MM.1S (cell line): ENCODE data around the gene TEX36.
A peak's percentile ranks its signal among the peaks of the same experiment; 100 is the strongest.

ENCODE experiments used
- DNase-seq: peaks from one replicate; pipeline ENCODE4 v3.0.0-alpha.2; 2015
- H2AFZ ChIP-seq: fragments of 300-600 bp; sonication (generic); 2 replicates; pipeline ENCODE4 v1.6.0; 2016; ENCODE audit warnings: antibody characterized with exemption, low read length
- H3F3A ChIP-seq: fragments of 300-600 bp; sonication (generic); 2 replicates; pipeline ENCODE4 v1.6.1; 2016; ENCODE audit warnings: mild to moderate bottlenecking, antibody characterized with exemption, low read length, moderate library complexity, mixed read lengths; ENCODE audit not compliant: insufficient read depth
- H3K27ac ChIP-seq: fragments of 300-600 bp; sonication (generic); 2 replicates; pipeline ENCODE4 v1.5.1; 2016; ENCODE audit warnings: mild to moderate bottlenecking, low read length
- H3K27me3 ChIP-seq: fragments of 300-600 bp; sonication (generic); replicated peaks from 2 replicates; pipeline ENCODE4 v1.6.0; 2016; ENCODE audit warnings: low read length; ENCODE audit not compliant: insufficient read depth
- H3K36me3 ChIP-seq: fragments of 300-600 bp; sonication (generic); replicated peaks from 2 replicates; pipeline ENCODE4 v1.6.1; 2016; ENCODE audit warnings: mild to moderate bottlenecking, low read length, mixed read lengths; ENCODE audit not compliant: insufficient read depth
- H3K4me1 ChIP-seq: fragments of 300-600 bp; sonication (generic); 2 replicates; pipeline ENCODE4 v1.6.1; 2016; ENCODE audit warnings: low read length, mixed read lengths
- H3K4me2 ChIP-seq: fragments of 300-600 bp; sonication (generic); 2 replicates; pipeline ENCODE4 v1.6.0; 2016; ENCODE audit warnings: low read depth, low read length
- H3K4me3 ChIP-seq: fragments of 300-600 bp; sonication (generic); 2 replicates; pipeline ENCODE4 v1.5.1; 2016; ENCODE audit warnings: low read length, mixed read lengths
- H3K79me2 ChIP-seq: fragments of 300-600 bp; sonication (generic); 2 replicates; pipeline ENCODE4 v1.6.1; 2016; ENCODE audit warnings: mixed run types, low read length, mixed read lengths
- H3K9ac ChIP-seq: fragments of 300-600 bp; sonication (generic); 2 replicates; pipeline ENCODE4 v1.6.1; 2016; ENCODE audit warnings: low read length, mixed read lengths
- H3K9me2 ChIP-seq: fragments of 300-600 bp; sonication (generic); replicated peaks from 2 replicates; pipeline ENCODE4 v1.6.1; 2016; ENCODE audit warnings: mild to moderate bottlenecking, low read length, mixed read lengths; ENCODE audit not compliant: insufficient read depth
- H3K9me3 ChIP-seq: fragments of 300-600 bp; sonication (generic); replicated peaks from 2 replicates; pipeline ENCODE4 v1.6.1; 2016; ENCODE audit warnings: mild to moderate bottlenecking, low read length, mixed read lengths; ENCODE audit not compliant: insufficient read depth
- H4K20me1 ChIP-seq: fragments of 300-600 bp; sonication (generic); 2 replicates; pipeline ENCODE4 v1.6.1; 2016; ENCODE audit warnings: mild to moderate bottlenecking, low read length, moderate library complexity, mixed read lengths; ENCODE audit not compliant: insufficient read depth
- EZH2 ChIP-seq: fragments of 300-600 bp; sonication (generic); optimal IDR thresholded peaks from 2 replicates; pipeline ENCODE3; 2017; ENCODE audit warnings: low read depth, mild to moderate bottlenecking, antibody characterized with exemption, low read length, mixed read lengths
- EZH2phosphoT487 ChIP-seq: fragments of 300-600 bp; sonication (generic); IDR thresholded peaks from 2 replicates; pipeline ENCODE4 v1.6.1; 2018; ENCODE audit warnings: antibody characterized with exemption, low read length
- TF ChIP-seq, protein P1 (sequence below): fragments of 300-600 bp; sonication (generic); IDR thresholded peaks from 2 replicates; pipeline ENCODE4 v1.5.1; 2016; ENCODE audit warnings: antibody characterized with exemption, low read length, mixed read lengths

The TEX36 gene

GRCh38 chr10:125722811-125723210 lies 39.8 kb upstream of the TEX36 start:
- H4K20me1 ChIP-seq = no peaks in the 10 kb centered on the region
- peaks cover 17% of the 10 kb centered on the region for H3F3A ChIP-seq
- peaks cover 37% of the 10 kb centered on the region for H3K36me3 ChIP-seq
- no peaks in the 10 kb centered on the region for H3K9me3 ChIP-seq
- no peak overlapping the region for H3K4me2 ChIP-seq
- peaks cover 74% of the 10 kb centered on the region for H3K79me2 ChIP-seq
- H2AFZ ChIP-seq = no peak overlapping the region
- H3K9ac ChIP-seq = no peak overlapping the region
- H3K27me3 ChIP-seq = no peaks in the 10 kb centered on the region
- H3K9me2 ChIP-seq = no peaks in the 10 kb centered on the region
- no peak for DNase-seq
- no peak overlapping the region for H3K27ac ChIP-seq
- no peak overlapping the region for H3K4me3 ChIP-seq
- peaks cover 15% of the 10 kb centered on the region for H3K4me1 ChIP-seq
- TF ChIP-seq EZH2phosphoT487 = no peak
- TF ChIP-seq, protein P1, sequence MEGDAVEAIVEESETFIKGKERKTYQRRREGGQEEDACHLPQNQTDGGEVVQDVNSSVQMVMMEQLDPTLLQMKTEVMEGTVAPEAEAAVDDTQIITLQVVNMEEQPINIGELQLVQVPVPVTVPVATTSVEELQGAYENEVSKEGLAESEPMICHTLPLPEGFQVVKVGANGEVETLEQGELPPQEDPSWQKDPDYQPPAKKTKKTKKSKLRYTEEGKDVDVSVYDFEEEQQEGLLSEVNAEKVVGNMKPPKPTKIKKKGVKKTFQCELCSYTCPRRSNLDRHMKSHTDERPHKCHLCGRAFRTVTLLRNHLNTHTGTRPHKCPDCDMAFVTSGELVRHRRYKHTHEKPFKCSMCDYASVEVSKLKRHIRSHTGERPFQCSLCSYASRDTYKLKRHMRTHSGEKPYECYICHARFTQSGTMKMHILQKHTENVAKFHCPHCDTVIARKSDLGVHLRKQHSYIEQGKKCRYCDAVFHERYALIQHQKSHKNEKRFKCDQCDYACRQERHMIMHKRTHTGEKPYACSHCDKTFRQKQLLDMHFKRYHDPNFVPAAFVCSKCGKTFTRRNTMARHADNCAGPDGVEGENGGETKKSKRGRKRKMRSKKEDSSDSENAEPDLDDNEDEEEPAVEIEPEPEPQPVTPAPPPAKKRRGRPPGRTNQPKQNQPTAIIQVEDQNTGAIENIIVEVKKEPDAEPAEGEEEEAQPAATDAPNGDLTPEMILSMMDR = no peak
- no peak for TF ChIP-seq EZH2

DNA sequence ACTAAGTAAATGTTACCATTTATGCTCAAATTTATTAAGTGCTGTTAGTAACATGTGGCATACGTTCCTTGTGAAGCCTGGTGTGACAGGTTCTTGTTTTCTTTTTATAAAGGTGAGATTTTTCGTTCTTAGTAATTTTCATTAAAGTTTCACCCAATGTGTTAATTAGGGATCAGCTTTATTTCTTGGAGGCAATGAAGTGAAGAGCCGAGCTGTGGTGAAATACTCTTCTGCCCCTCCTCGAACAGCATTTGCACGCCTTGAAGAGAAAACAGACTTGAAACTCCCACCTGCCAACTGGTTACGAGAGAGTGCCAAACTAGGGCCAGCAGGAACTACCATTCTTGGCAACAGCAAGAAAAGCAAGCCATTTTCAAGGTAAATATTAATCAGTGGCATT lies 38.1 kb upstream of the TEX36 start:
- peaks cover 64% of the 10 kb centered on the region for H3K79me2 ChIP-seq
- peak overlapping the region; percentile 94; the same call in 1 of the 2 replicates for H3K9ac ChIP-seq
- H3K27me3 ChIP-seq = no peaks in the 10 kb centered on the region
- H3K4me1 ChIP-seq = peaks cover 15% of the 10 kb centered on the region
- H3K9me3 ChIP-seq = no peaks in the 10 kb centered on the region
- H3K4me3 ChIP-seq = peak overlapping the region; percentile 97
- TF ChIP-seq, protein P1 = no peak
- no peaks in the 10 kb centered on the region for H4K20me1 ChIP-seq
- H3K4me2 ChIP-seq = peak overlapping the region; percentile 83
- H3K27ac ChIP-seq = peak overlapping the region; percentile 50; the same call in 1 of the 2 replicates
- peak; percentile 62 for DNase-seq
- peaks cover 29% of the 10 kb centered on the region for H3K36me3 ChIP-seq
- H3K9me2 ChIP-seq = no peaks in the 10 kb centered on the region
- H3F3A ChIP-seq = peaks cover 17% of the 10 kb centered on the region
- no peak overlapping the region for H2AFZ ChIP-seq

DNA sequence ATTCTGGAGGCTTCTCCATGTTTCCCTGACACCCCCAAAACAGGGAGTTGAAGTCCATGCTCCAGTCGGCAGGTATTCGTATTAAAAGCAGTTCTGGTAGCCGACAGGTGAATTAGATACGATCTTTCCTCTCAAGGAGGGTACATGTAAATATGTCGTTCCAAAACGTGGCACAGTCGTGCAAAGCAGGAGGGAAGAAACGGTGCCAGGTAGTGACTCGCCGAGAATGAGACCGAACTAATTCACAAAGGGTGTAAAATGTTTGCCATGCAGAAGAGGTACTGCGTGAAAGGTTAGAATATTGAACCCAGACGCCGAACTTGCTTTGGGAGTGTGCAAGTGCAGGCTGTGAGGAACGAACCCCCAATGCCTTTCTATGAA lies 37.0 kb upstream of the TEX36 start:
- Histone ChIP-seq H3K4me1 (peaks cover 15% of the 10 kb centered on the region), H3F3A (peaks cover 17% of the 10 kb centered on the region), H3K79me2 (peaks cover 55% of the 10 kb centered on the region), H4K20me1 (no peaks in the 10 kb centered on the region), H3K27ac (peak overlapping the region; percentile 75; the same call in 1 of the 2 replicates), H2AFZ (peak overlapping the region; percentile 64), H3K4me3 (peak overlapping the region; percentile 97), H3K9ac (peak overlapping the region; percentile 94), H3K27me3 (no peaks in the 10 kb centered on the region), H3K9me2 (no peaks in the 10 kb centered on the region), H3K36me3 (peaks cover 22% of the 10 kb centered on the region), H3K4me2 (peak overlapping the region; percentile 83; the same call in 1 of the 2 replicates), H3K9me3 (no peaks in the 10 kb centered on the region)
- peak; percentile 21 for DNase-seq
- TF ChIP-seq EZH2 (no peak), EZH2phosphoT487 (no peak)
- TF ChIP-seq, protein P1 = no peak
